Natural killer cell (primary cell): ENCODE measurements around the gene ZNF800. TPM values are rescaled to one million over a fixed set of nuclear protein-coding genes. Genes with fewer than 3 reads are reported as not detected.

Experiments
- total RNA-seq, 4 donors: library from RNA; stranded (reverse); fragments of 120-200 nt in 1 of 4; gene quantifications; one replicate each; pipeline versions ENCODE4 v1.2.3 to v1.2.4, GENCODE V29; 2013 to 2022

The ZNF800 gene
- total RNA-seq, 3 donors from 2014 or later (not counting 1 experiment from before 2014, with no cell fraction given) = 93.3 to 107 (median 101) TPM

Other genes with a start within 250 kb of the ZNF800 start
- gene GRM8, start 139.8 kb downstream of the ZNF800 start, total RNA-seq = not detected
- 10 to 100 TPM; 26.1 to 32.1 (median 28.7) TPM for gene GCC1, start 192.9 kb upstream of the ZNF800 start, total RNA-seq
- gene ARF5, start 195.7 kb upstream of the ZNF800 start, total RNA-seq = 100 to 1,000 TPM; 102 to 121 (median 109) TPM
- gene FSCN3, start 201.0 kb upstream of the ZNF800 start, total RNA-seq = 1 to 10 TPM; 2.5 to 5.3 (median 3.8) TPM
- not detected for gene PAX4, start 225.4 kb upstream of the ZNF800 start, total RNA-seq